Mononuclear cell (primary cell): ENCODE results near the gene GRIP1. TPM values are rescaled to one million over a fixed set of nuclear protein-coding genes. Genes with fewer than 3 reads are reported as not detected.

Experiments
- H3K27me3 ChIP-seq: 2 replicates; pipeline ENCODE4 v1.6.0; 2011; ENCODE audit warnings: low read length, control low read depth; ENCODE audit not compliant: insufficient read depth
- H3K4me1 ChIP-seq: 2 replicates; pipeline ENCODE4 v1.5.1; 2011; ENCODE audit warnings: mild to moderate bottlenecking, low read length, control low read depth; ENCODE audit not compliant: insufficient read depth
- H3K4me3 ChIP-seq: 2 replicates; pipeline ENCODE4 v1.5.1; 2011; ENCODE audit warnings: mild to moderate bottlenecking, low read length, moderate library complexity
- H3K9me3 ChIP-seq: 2 replicates; pipeline ENCODE4 v1.5.1; 2011; ENCODE audit warnings: low read depth, mild to moderate bottlenecking, control low read depth, low read length
- total RNA-seq: library from RNA; depleted of rRNA; stranded (reverse); fragments of >200 nt; gene quantifications from one replicate; pipeline ENCODE4 v1.2.3, GENCODE V29; 2012

GRIP1 gene
- total RNA-seq, 1 donor = 0.94 TPM

GRCh38 chr12:66467932-66468331 is 210.9 kb downstream of the GRIP1 start:
- H3K27me3 ChIP-seq = no peaks in the 10 kb centered on the region
- no peaks in the 10 kb centered on the region for H3K9me3 ChIP-seq
- no peak overlapping the region for H3K4me3 ChIP-seq
- no peaks in the 10 kb centered on the region for H3K4me1 ChIP-seq

- Histone ChIP-seq H3K4me1 (no peaks in the 10 kb centered on the region), H3K4me3 (no peak overlapping the region), H3K27me3 (no peaks in the 10 kb centered on the region), H3K9me3 (no peaks in the 10 kb centered on the region)
These were observed 217.5 kb downstream of the GRIP1 start for GRCh38 chr12:66461331-66461730.

DNA sequence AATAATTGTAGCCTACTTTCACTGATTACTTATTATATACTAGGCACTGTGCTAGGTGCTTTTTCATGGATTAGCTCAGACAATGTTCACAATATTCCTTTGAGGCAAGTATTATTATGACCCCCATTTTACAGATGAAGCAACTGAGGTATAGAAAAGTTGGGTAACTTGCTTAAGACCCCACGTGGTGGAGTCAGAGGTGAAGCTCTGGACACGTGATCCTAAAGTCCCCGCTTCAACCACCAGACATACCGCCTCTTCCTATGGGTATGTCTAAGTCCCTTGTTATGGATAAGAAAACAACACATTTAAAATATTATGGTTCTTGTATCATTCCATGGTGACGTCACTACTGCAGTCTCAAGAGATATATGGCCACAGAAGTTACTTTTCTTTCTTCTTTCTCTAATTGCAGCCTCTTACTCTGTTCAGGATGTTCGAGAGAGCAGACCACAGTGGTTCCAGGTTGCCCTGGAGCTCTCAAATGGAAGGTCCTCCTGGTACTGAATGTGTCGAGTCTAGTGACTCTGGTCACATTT is 218.9 kb downstream of the GRIP1 start:
- Histone ChIP-seq H3K4me3 (no peak overlapping the region), H3K27me3 (no peaks in the 10 kb centered on the region), H3K9me3 (no peaks in the 10 kb centered on the region), H3K4me1 (no peaks in the 10 kb centered on the region)

- no peaks in the 10 kb centered on the region for H3K27me3 ChIP-seq
- no peak overlapping the region for H3K4me3 ChIP-seq
- H3K4me1 ChIP-seq = no peaks in the 10 kb centered on the region
- no peaks in the 10 kb centered on the region for H3K9me3 ChIP-seq
These were observed 222.3 kb downstream of the GRIP1 start for GRCh38 chr12:66456612-66457011.

DNA sequence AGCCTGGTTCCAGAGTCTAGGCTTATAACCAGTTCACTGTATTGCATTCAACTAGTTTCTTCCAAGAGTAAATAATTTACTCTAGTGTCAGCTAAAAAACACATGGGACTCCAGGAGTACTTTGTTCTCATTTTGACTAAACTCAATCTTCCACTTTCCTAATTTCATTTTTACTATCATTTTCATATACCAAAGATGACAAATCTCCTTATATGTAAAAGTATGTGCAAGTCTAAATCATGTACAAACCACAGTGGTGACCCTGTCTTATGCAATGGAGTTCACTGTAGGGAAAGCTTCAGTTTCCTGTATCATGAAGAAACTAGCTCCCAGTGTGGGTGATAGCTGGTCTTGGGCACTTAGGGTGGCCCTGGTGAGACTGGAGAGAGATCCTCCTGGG is 225.0 kb downstream of the GRIP1 start:
- Histone ChIP-seq H3K27me3 (no peaks in the 10 kb centered on the region), H3K4me3 (no peak overlapping the region), H3K9me3 (no peaks in the 10 kb centered on the region), H3K4me1 (no peaks in the 10 kb centered on the region)

GRCh38 chr12:66453120-66453519 is 225.8 kb downstream of the GRIP1 start:
- Histone ChIP-seq H3K4me1 (no peaks in the 10 kb centered on the region), H3K9me3 (no peaks in the 10 kb centered on the region), H3K27me3 (no peaks in the 10 kb centered on the region), H3K4me3 (no peak overlapping the region)

- Histone ChIP-seq H3K27me3 (no peaks in the 10 kb centered on the region), H3K4me3 (no peak overlapping the region), H3K9me3 (no peaks in the 10 kb centered on the region), H3K4me1 (no peaks in the 10 kb centered on the region)
These were observed 229.3 kb downstream of the GRIP1 start for GRCh38 chr12:66449531-66449930.

DNA sequence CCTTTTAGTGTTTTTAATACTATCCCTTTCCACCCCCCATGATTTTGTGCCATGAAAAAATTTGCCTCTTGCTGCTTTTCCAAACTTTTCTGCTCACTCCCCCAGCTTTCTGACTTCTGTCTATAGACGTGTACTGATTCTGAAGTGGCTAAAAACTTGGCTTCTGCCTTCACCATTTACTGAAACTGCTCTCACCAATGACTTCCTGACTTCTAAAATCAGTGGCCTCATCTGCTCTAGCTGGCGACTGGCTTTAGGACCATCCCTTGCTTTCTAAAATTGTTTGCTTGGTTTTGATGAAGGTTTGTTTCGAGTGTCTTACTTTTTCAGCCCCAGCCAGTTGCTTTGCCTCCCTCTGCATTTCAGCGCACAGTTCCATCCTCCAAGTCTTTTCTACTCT is 231.2 kb downstream of the GRIP1 start:
- Histone ChIP-seq H3K4me3 (no peak overlapping the region), H3K9me3 (no peaks in the 10 kb centered on the region), H3K4me1 (no peaks in the 10 kb centered on the region), H3K27me3 (no peaks in the 10 kb centered on the region)

- Histone ChIP-seq H3K27me3 (no peaks in the 10 kb centered on the region), H3K4me3 (no peak overlapping the region), H3K4me1 (no peaks in the 10 kb centered on the region), H3K9me3 (no peaks in the 10 kb centered on the region)
These were observed 232.6 kb downstream of the GRIP1 start for GRCh38 chr12:66446276-66446675.

- no peak overlapping the region for H3K4me3 ChIP-seq
- H3K4me1 ChIP-seq = no peaks in the 10 kb centered on the region
These were observed 236.8 kb downstream of the GRIP1 start for GRCh38 chr12:66441905-66442559.

DNA sequence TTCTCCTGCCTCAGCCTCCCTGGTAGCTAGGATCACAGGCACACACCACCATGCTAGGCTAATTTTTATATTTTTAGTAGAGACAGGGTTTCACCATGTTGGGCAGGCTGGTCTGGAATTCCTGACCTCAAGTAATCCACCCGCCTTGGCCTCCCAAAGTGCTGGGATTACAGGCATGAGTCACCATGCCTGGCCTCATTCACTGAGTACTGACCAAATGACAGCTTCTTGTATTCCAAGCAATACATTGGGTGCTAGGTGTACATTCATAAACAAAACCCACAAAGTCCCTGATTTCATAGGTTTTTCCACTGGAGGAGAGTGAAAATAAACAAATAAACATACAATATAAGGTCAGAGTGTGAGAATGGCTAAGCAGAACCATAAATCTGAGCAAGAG is 240.3 kb downstream of the GRIP1 start:
- H3K27me3 ChIP-seq = no peaks in the 10 kb centered on the region
- no peaks in the 10 kb centered on the region for H3K9me3 ChIP-seq
- no peak overlapping the region for H3K4me3 ChIP-seq
- no peaks in the 10 kb centered on the region for H3K4me1 ChIP-seq

More at GRCh38 chr12:66441905-66442559, 236.8 kb downstream of the GRIP1 start:
- Histone ChIP-seq H3K9me3 (no peaks in the 10 kb centered on the region), H3K27me3 (no peaks in the 10 kb centered on the region)

DNA sequence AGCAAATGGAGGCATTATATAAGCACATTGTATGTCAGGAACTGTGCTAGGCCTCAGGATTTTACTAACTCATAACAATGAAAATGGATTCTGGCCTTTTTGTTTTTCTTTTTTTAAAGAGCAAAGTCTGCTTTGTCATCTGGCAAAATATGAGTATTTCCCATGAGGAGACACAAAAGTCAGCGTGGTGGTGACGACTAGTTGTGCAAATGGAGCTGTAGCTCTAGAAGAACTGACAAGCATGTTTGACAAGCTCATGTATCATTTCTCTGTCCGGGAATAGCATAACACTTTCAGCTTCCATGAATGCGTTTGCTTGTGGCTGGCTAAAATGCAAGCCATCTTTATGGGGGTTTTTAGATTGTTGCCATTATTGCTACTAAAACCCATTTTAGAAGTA is 248.8 kb downstream of the GRIP1 start:
- H3K4me3 ChIP-seq = no peak overlapping the region
- H3K4me1 ChIP-seq = no peaks in the 10 kb centered on the region
- H3K27me3 ChIP-seq = no peaks in the 10 kb centered on the region
- H3K9me3 ChIP-seq = no peaks in the 10 kb centered on the region

DNA sequence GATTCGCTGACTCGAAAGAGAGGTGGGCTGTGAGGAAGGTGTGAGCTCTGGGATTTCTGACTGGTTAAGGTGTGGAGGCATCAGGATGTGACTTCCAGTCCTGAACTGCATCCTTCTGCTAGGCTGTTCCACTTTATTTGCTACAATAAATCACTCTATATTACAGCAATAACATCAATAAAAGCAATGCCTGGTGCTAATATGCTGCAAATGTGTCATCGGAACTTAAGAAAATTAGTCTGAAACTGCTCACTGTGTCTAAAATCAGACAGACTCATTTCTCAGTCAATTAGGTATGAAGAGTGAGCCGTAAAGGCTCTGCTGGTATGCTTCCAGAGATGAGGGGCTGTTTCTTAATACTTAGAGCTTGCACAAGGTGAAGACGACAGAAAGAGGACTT is 250.0 kb downstream of the GRIP1 start:
- no peak overlapping the region for H3K4me3 ChIP-seq
- H3K27me3 ChIP-seq = no peaks in the 10 kb centered on the region
- no peaks in the 10 kb centered on the region for H3K9me3 ChIP-seq
- H3K4me1 ChIP-seq = no peaks in the 10 kb centered on the region

- no peaks in the 10 kb centered on the region for H3K9me3 ChIP-seq
These were observed 250.6 kb downstream of the GRIP1 start for GRCh38 chr12:66428261-66428660.

GRCh38 chr12:66426696-66427095 is 252.2 kb downstream of the GRIP1 start:
- no peaks in the 10 kb centered on the region for H3K4me1 ChIP-seq
- H3K27me3 ChIP-seq = no peaks in the 10 kb centered on the region
- no peaks in the 10 kb centered on the region for H3K9me3 ChIP-seq
- no peak overlapping the region for H3K4me3 ChIP-seq

More at GRCh38 chr12:66428261-66428660, 250.6 kb downstream of the GRIP1 start:
- no peak overlapping the region for H3K4me3 ChIP-seq
- no peaks in the 10 kb centered on the region for H3K27me3 ChIP-seq
- no peaks in the 10 kb centered on the region for H3K4me1 ChIP-seq

DNA sequence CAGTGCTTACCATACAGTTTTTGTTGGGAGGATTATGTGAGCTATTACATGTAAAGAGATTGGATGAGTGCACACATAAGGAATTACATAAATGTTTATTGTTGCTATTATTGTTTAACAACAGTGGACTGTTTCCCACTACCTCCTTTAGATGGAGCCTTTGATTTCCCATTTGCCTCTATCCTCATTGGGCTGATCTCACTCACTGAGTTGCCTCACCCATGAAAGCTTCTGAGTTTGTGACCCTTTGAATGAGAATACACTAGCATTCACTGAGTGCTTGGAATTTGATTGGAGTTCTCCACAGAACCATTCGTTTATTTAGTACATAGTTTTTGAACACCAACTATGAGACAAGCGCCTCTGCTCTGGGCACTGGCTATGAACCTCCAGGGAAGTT is 255.6 kb downstream of the GRIP1 start:
- H3K9me3 ChIP-seq = no peaks in the 10 kb centered on the region
- H3K4me3 ChIP-seq = no peak overlapping the region
- no peaks in the 10 kb centered on the region for H3K4me1 ChIP-seq
- no peaks in the 10 kb centered on the region for H3K27me3 ChIP-seq
